ENCODE results near the gene C1QL4.

Gene C1QL4

DNA sequence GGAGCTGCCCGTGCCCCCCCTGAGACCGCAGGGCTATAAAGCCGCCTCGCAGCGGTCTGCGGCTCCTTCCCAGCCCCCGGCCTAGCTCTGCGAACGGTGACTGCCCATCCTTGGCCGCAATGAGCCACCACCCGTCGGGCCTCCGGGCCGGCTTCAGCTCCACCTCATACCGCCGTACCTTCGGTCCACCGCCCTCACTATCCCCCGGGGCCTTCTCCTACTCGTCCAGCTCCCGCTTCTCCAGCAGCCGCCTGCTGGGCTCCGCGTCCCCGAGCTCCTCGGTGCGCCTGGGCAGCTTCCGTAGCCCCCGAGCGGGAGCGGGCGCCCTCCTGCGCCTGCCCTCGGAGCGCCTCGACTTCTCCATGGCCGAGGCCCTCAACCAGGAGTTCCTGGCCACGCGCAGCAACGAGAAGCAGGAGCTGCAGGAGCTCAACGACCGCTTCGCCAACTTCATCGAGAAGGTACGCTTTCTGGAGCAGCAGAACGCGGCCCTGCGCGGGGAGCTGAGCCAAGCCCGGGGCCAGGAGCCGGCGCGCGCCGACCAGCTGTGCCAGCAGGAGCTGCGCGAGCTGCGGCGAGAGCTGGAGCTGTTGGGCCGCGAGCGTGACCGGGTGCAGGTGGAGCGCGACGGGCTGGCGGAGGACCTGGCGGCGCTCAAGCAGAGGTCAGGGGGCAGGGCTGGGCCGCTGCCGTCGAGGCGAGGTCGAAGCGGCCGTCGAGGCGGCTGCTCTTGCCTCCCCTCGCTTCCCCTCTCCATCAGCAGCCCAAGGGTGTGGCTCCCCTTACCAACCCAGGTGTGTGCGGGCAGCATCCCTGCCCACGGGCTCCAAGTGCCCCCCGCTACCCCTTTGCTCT is 41.7 kb downstream of the C1QL4 start, which contains the start of gene PRPH:
TSS of gene PRPH (plus strand) at position 66 of the 855 bp plus-strand sequence. CDS start at position 120, 54 bp downstream.
- TF ChIP-seq, protein P1, sequence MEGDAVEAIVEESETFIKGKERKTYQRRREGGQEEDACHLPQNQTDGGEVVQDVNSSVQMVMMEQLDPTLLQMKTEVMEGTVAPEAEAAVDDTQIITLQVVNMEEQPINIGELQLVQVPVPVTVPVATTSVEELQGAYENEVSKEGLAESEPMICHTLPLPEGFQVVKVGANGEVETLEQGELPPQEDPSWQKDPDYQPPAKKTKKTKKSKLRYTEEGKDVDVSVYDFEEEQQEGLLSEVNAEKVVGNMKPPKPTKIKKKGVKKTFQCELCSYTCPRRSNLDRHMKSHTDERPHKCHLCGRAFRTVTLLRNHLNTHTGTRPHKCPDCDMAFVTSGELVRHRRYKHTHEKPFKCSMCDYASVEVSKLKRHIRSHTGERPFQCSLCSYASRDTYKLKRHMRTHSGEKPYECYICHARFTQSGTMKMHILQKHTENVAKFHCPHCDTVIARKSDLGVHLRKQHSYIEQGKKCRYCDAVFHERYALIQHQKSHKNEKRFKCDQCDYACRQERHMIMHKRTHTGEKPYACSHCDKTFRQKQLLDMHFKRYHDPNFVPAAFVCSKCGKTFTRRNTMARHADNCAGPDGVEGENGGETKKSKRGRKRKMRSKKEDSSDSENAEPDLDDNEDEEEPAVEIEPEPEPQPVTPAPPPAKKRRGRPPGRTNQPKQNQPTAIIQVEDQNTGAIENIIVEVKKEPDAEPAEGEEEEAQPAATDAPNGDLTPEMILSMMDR (IDR thresholded peaks at IDR 0.05; ENCODE audit: control insufficient read depth, insufficient read depth, low read depth, low read length, missing control alignments), result no peak
- no peak within 1 kb of the TSS for H3K4me3 ChIP-seq (ENCODE audit: control insufficient read depth, low read depth, low read length)
- DNase-seq (ENCODE audit: low read depth), result no peak

DNA sequence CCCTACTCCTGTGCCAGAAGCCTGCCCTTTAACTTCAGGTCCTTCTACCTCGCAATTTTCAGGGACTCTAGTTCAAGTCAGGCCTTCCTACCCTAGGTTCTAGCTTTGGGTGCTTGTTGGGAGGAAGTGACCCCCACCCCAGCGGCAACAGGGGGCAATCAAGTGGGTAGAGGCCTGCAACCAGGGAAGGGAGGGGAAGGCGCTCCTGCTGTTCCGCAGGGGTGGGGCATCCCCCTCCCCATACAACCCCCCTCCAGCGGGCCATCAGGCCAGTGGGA is 42.2 kb downstream of the C1QL4 start:
- DNase-seq (ENCODE audit: low read depth), result no peak
- H3K4me3 ChIP-seq (ENCODE audit: control insufficient read depth, low read depth, low read length), result no peak overlapping the region
- TF ChIP-seq, protein P1 (IDR thresholded peaks at IDR 0.05; ENCODE audit: control insufficient read depth, insufficient read depth, low read depth, low read length, missing control alignments), result no peak

DNA sequence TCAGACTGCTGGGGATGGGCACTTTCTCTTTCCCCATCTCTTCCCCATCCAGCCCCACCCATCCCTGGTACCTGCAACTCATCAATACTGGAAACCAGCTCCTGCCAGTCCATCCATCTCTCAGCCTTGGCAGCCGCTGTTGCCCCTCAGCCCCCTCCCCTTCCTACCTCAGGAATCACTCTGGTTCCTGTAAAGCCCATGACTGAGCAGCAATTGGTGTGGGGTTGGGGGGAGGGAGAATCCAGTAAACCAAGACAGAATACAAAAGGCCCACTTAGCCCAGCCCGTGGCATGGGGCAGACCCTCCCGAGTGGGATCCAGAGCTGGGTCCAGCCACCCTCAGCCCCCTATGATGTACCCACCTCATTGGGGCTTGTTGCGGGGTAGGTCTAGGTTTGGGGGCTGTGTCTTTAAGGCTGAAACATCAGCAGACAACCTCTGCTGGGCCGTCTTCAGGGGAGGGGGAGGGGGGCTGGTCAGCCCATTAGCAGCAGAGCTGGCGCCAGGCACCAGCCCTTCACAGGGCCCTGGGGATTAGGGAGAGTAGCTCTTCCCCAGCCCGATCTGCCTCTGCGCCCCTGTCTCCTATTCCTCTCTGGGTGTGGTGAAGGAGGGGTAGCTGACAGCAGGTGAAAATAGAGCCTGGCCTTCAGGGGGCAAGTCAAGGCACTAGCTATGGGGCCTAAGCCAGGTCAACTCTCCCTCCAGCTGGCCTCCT is 42.7 kb downstream of the C1QL4 start:
- no peak for DNase-seq (ENCODE audit: low read depth)
- TF ChIP-seq, protein P1 (IDR thresholded peaks at IDR 0.05; ENCODE audit: control insufficient read depth, insufficient read depth, low read depth, low read length, missing control alignments), result no peak

DNA sequence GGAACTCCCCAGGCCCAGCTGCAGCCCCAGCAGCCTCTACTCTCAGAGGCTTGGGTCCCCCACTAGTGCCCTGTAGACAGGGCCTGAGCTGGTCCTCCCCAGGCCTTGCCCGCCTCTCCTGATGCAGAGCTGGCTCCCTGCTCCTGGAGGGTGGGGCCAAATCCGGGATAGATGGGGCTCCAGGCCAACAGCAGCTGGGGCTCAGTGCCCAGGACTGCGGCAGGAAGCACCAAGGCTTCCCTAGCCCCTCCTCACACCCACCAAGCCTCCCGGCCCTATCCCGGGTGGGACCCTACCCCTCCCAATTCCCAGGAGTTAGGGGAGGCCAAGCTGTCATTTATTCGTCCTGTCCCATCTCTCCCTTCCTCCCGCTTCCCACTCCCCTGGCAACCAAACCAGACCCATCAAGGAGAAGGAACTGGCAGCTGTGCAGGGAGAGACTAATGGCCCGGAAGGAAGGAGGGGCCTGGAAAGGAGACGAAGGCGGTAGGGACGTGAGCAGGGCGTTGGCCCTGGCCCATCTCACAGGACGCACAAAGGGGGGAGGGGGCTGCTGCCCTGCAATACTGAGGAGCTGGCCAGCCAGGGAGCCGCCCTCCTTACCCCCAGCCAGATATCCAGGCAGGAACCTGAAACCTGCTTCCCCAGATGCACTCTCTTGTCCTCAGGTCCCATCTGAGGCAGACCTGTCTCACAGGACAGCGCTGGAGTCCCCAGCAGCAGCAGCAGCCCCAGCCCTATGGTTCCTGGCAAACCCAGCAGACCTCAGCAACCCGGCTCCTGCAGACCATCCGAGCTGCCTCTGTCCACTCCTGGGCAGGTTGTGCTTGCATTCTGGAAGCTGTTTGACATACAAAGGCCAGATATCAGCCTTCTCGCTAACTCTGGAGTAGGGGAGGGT is 43.7 kb downstream of the C1QL4 start:
- no peak overlapping the region for H3K4me3 ChIP-seq (ENCODE audit: control insufficient read depth, low read depth, low read length)
- no peak for DNase-seq (ENCODE audit: low read depth)

More for the DNA sequence above, 42.7 kb downstream of the C1QL4 start:
- H3K4me3 ChIP-seq (ENCODE audit: control insufficient read depth, low read depth, low read length), result no peak overlapping the region

DNA sequence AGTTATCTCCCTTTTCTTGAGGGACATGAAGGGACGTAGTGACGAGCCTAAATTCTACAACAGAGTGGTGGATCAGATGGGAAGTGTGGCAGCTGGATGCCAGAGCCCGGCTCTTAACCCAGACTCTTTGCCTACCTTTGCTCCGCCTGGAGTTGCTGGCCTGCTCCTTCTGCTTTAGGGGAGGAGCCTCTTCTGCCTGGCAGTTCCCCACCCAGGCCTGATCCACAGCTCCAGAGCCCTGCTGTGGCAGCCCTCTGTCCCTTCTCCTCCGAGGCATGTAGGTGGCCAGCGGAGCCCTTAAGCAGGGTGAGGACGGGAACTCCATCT is 44.3 kb downstream of the C1QL4 start:
- DNase-seq (ENCODE audit: low read depth), result no peak
- TF ChIP-seq, protein P1 (IDR thresholded peaks at IDR 0.05; ENCODE audit: control insufficient read depth, insufficient read depth, low read depth, low read length, missing control alignments), result no peak
- H3K4me3 ChIP-seq (ENCODE audit: control insufficient read depth, low read depth, low read length), result no peak overlapping the region

More for the DNA sequence above, 43.7 kb downstream of the C1QL4 start:
- TF ChIP-seq, protein P1 (IDR thresholded peaks at IDR 0.05; ENCODE audit: control insufficient read depth, insufficient read depth, low read depth, low read length, missing control alignments), result no peak

DNA sequence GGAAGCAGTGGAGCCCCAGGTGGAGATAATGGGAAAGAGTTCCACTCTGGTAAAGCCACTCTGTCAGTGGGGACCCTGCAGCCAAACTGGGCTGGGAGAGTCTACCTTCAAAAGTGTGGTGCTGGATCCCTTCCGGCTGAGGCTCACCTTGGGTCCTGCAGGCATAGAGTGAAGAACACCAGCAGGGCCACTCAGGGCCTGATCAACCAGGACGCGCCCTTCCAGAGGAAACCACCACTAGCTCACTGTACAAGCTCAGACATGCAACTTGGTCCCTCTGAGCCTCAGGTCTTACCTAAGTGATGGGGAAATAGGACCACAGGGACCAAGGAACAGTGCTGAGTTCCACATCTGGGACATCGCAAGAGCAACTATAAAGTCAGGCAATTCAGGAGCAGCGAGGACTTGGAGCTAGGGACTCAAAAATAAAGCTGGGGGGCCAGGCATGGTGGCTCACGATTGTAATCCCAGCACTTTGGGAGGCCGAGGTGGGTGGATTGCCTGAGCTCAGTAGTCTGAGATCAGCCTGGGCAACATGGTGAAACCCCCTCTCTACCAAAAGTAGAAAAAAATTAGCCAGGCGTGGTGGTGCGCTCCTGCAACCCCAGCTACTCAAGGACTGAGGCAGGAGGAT is 47.9 kb downstream of the C1QL4 start:
- DNase-seq (ENCODE audit: low read depth), result no peak
- TF ChIP-seq, protein P1 (IDR thresholded peaks at IDR 0.05; ENCODE audit: control insufficient read depth, insufficient read depth, low read depth, low read length, missing control alignments), result no peak
- H3K4me3 ChIP-seq (ENCODE audit: control insufficient read depth, low read depth, low read length), result no peak overlapping the region

Data from AG09309 (cell line).